RKO (cell line): Measurements from ENCODE around the gene AP4E1.
"Not testable (repeated sequence)": the region's sequence is repeated elsewhere in the genome, so short reads cannot be mapped to it uniquely, and the experiment has no call there.

Experiments
- DNase-seq: peaks from one replicate; pipeline ENCODE4 v3.0.0-alpha.2; 2016; ENCODE audit warnings: low spot score

Gene AP4E1

GRCh38 chr15:51024735-51025453 lies 116.4 kb downstream of the AP4E1 start:
- no peak for DNase-seq

DNA sequence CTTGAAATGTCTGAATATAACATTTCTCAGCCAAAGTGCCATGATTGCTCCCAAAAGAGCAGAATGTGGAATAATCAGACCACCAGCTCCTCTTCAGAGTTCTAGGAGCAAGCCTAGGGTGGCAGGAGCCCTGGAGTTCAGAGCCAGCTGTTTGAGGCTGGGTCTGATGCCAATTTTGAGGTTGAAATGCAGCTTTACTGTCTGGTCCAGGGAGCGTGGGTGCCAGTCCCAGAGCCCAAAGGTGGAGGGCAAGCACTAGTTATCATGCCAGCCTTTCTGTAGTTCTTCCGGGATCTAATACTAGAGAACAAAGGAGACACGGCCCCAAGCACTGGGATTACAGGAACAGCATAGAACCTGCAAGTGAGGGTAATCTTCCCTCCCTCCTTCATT lies 117.0 kb downstream of the AP4E1 start:
- no peak for DNase-seq

GRCh38 chr15:51030649-51031316 lies 122.3 kb downstream of the AP4E1 start:
- peak; percentile 30 for DNase-seq

- DNase-seq: not testable (repeated sequence)
Measured at GRCh38 chr15:51037474-51037873, 129.0 kb downstream of the AP4E1 start.

- DNase-seq: no peak
Measured at GRCh38 chr15:51038162-51038973, 129.9 kb downstream of the AP4E1 start.

DNA sequence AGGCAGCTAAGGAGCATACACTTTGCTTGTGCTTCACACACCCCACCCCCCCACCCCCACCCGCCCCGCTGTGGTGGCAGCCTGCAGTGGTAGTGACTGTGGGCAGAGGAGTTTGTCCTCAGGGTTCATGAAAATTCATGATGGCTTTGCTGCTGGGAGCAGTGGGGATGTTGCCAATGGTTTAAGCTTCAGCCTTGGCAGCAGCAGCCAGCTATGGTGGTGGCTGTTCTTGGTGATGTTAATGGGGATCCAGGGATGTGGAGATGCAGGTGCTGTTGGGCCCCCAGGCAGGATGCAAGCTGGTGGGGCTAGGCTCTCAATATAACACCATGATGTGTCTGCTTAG lies 130.5 kb downstream of the AP4E1 start:
- no peak for DNase-seq

DNA sequence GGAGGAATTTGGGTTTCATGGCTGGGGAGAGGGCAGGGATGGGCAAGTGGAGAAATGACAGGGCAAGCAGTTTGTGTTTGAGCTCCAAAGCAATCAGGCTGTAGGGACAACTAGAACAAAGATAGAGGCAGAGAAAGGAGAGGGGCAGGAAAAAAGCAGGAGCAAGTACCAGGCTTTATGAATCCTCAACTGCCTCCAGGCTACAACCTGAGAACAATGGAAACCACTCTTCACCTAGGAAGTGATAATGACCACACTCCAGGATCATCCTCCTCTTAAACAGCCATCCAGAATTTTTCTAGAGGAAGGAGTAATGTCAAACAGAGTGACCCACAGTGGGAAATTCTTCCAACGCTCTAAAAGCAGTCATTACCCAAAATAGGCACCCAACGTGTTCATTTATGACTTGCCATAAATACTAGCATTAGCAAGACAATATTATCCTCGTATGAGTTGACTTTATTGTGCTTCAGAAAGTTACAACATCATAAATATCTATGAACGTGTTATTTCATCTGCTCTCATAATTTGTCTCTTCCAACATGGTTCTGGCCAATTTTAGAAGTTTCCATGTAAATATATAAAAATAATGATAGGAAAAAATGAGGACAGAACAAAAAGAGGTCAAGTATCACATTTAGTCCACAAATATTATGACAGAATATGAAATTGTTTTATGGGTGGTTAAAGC lies 135.7 kb downstream of the AP4E1 start:
- no peak for DNase-seq

GRCh38 chr15:51046016-51046415 lies 137.5 kb downstream of the AP4E1 start:
- no peak for DNase-seq

DNA sequence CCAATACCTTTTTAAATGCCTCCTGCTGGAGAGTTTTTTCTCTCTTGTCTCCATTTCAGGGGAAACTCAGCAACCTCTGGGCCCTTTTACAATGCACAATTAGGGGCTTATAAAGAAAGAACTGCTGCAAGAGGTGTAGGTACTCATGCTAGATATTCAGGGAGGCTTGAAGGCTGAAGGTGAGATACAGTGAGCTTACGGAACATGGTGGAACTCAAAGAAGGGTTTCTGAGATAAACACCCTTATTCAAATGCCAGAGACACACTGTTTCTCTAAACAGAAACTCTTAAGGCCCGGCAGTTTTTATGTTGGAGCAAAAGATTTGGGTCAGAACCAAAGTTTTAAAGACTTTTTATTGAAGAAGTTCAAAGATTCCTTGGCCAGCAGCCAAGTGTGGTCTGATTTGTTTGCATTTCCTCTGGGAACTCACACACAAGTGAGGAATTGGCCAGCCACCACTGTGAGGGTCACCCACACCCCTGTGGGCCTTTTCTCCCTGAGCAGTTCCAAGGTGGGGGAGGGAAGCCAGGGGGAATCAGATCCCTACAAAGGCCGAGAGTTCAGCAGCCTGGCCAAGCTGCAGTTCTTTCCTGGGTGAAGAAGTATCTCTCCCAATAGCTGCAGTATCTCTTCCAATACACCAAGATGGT lies 138.4 kb downstream of the AP4E1 start:
- DNase-seq: no peak

DNA sequence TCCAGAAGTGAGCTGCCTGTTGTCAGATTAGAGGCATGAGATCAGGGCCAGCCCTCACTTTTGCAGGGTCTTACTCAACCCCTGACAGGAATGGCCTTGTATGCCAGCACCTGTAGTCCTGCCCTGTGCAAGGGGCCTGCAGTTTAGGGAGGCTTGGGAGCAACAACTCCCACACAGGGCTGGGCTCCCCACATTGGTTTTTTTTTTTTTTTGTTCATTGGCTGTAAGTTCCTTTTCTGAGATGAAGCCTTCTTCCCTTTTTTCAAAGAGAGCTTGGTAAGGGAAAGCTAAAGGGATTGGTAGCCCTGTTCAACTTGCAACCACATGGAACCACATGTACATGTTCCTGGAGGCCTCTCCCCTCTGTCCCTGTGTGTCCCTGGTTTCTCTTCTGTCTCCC lies 139.8 kb downstream of the AP4E1 start:
- no peak for DNase-seq

GRCh38 chr15:51049081-51049480 lies 140.6 kb downstream of the AP4E1 start:
- DNase-seq: no peak

GRCh38 chr15:51051776-51052175 lies 143.3 kb downstream of the AP4E1 start:
- DNase-seq: no peak

DNA sequence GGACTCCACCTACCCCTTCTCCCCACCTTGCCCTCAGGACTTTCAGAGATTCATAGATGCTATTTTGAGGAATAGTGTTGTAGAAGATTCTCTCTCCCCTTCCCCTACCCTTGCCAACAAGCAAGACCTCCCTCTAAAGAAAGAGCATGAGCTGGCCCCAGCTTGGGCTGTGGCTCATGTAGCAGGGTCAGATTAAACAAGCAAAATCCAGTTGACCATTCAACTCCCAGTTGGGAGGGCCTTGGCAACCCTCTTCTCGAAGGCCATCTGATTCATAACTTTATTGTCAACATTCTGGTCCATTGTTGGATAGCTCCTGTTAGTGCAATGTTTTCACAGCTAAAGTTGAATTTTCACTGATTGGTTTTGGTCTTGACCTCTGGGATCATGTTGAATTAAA lies 145.1 kb downstream of the AP4E1 start:
- DNase-seq: no peak

GRCh38 chr15:51054535-51054934 lies 146.1 kb downstream of the AP4E1 start:
- no peak for DNase-seq
